IMR-90 (cell line): ENCODE measurements around the gene FAM98C.

Source experiments
- CHD1 ChIP-seq: IDR thresholded peaks from 2 replicates; pipeline ENCODE4 v1.6.1; 2012; ENCODE audit warnings: low read depth, low read length, improper control_type of control experiment
- POLR2A ChIP-seq: IDR thresholded peaks from 2 replicates; pipeline ENCODE4 v1.6.1; 2012; ENCODE audit warnings: mild to moderate bottlenecking, low read depth, low read length
- RAD21 ChIP-seq: IDR thresholded peaks from 2 replicates; pipeline ENCODE4 v1.6.1; 2012; ENCODE audit warnings: low read length, improper control_type of control experiment
- RFX5 ChIP-seq: IDR thresholded peaks from 2 replicates; pipeline ENCODE4 v1.8.0; 2012; ENCODE audit warnings: low read depth, mild to moderate bottlenecking, low read length, moderate library complexity
- TF ChIP-seq, protein P1 (sequence below): conservative IDR thresholded peaks from 2 replicates; pipeline ENCODE4 v1.5.1; 2012; ENCODE audit warnings: mild to moderate bottlenecking, low read depth, low read length, improper control_type of control experiment
- TF ChIP-seq, protein P2 (sequence below): fragments of 150-350 bp; IDR thresholded peaks from 2 replicates; pipeline ENCODE4 v1.6.1; 2017; ENCODE audit warnings: mild to moderate bottlenecking, antibody characterized with exemption, low read length, low read depth

DNA sequence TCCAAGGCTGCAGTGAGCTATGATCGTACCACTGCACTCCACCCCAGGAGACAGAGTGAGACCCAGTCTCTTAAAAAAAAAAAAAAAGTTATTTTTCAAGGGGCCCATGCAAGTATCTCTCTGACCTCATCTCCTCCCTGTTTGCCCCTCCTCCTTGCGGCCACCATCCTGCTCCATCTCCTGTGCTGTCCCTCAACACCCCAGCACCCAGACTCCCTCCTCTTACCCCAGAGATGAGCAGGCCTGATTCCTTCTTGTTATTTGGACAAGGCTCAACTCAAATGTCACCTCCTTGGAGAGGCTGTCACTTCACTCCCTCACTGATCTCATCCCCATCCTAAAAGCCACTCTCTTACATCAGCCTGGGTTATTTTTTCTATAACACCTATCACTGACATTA lies 35.0 kb downstream of the FAM98C start:
- no peak for TF ChIP-seq RAD21
- TF ChIP-seq, protein P1, sequence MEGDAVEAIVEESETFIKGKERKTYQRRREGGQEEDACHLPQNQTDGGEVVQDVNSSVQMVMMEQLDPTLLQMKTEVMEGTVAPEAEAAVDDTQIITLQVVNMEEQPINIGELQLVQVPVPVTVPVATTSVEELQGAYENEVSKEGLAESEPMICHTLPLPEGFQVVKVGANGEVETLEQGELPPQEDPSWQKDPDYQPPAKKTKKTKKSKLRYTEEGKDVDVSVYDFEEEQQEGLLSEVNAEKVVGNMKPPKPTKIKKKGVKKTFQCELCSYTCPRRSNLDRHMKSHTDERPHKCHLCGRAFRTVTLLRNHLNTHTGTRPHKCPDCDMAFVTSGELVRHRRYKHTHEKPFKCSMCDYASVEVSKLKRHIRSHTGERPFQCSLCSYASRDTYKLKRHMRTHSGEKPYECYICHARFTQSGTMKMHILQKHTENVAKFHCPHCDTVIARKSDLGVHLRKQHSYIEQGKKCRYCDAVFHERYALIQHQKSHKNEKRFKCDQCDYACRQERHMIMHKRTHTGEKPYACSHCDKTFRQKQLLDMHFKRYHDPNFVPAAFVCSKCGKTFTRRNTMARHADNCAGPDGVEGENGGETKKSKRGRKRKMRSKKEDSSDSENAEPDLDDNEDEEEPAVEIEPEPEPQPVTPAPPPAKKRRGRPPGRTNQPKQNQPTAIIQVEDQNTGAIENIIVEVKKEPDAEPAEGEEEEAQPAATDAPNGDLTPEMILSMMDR = no peak
- no peak for TF ChIP-seq POLR2A
- TF ChIP-seq CHD1 = no peak
- TF ChIP-seq, protein P2, sequence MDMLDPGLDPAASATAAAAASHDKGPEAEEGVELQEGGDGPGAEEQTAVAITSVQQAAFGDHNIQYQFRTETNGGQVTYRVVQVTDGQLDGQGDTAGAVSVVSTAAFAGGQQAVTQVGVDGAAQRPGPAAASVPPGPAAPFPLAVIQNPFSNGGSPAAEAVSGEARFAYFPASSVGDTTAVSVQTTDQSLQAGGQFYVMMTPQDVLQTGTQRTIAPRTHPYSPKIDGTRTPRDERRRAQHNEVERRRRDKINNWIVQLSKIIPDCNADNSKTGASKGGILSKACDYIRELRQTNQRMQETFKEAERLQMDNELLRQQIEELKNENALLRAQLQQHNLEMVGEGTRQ = no peak
- TF ChIP-seq RFX5 = no peak
